H1 (cell line): ENCODE measurements around the gene GNAL. TPM values are rescaled to one million over a fixed set of nuclear protein-coding genes. Genes with fewer than 3 reads are reported as not detected.

Source experiments
- CTCF ChIA-PET: fragments of 300-600 bp; sonication (Branson Sonifier 250); formaldehyde crosslinking; loops from one replicate; lab custom pipeline; 2021; ENCODE audit not compliant: partially characterized antibody; lab: Charles Lee
- POLR2A ChIA-PET: fragments of 300-600 bp; sonication (Branson Sonifier 250); formaldehyde crosslinking; loops from one replicate; lab custom pipeline; 2021; ENCODE audit warnings: inconsistent platforms; ENCODE audit not compliant: partially characterized antibody; lab: Charles Lee
- DNase-seq, 2 experiments: peaks; one replicate each; pipeline versions ENCODE4 v3.0.0 to v3.0.0-alpha.2; 2010 to 2022; ENCODE audit warnings: low spot score in 2 of 2, low read depth in 1 of 2, mixed read lengths in 1 of 2
- FAIRE-seq: peaks from 2 replicates; lab custom pipeline; 2011; peaks lifted over from hg19 to GRCh38; lab: Jason Lieb, UNC
- H2AFZ ChIP-seq: 2 replicates; pipeline ENCODE4 v1.8.1; 2012; ENCODE audit warnings: low read length, inconsistent platforms
- H2AK5ac ChIP-seq: 2 replicates; pipeline ENCODE4 v1.6.1; 2013; ENCODE audit warnings: low read depth, low read length
- H2BK120ac ChIP-seq: replicated peaks from 2 replicates; pipeline ENCODE3; 2013; ENCODE audit warnings: low read depth, low read length, inconsistent platforms
- H2BK12ac ChIP-seq: 2 replicates; pipeline ENCODE4 v1.6.1; 2013; ENCODE audit warnings: low read depth, low read length
- H2BK15ac ChIP-seq: 2 replicates; pipeline ENCODE4 v1.6.1; 2013; ENCODE audit warnings: low read length
- H2BK20ac ChIP-seq: 2 replicates; pipeline ENCODE4 v1.6.1; 2013; ENCODE audit warnings: low read length
- H2BK5ac ChIP-seq: 2 replicates; pipeline ENCODE4 v1.6.1; 2013; ENCODE audit warnings: low read depth, low read length
- H3K14ac ChIP-seq: 2 replicates; pipeline ENCODE4 v1.6.1; 2013; ENCODE audit warnings: inconsistent platforms; ENCODE audit not compliant: insufficient read length
- H3K18ac ChIP-seq: 2 replicates; pipeline ENCODE4 v1.6.1; 2013; ENCODE audit warnings: low read length; ENCODE audit errors: extremely low read depth
- H3K23ac ChIP-seq: 2 replicates; pipeline ENCODE4 v1.6.1; 2013; ENCODE audit warnings: inconsistent platforms; ENCODE audit not compliant: insufficient read length
- H3K23me2 ChIP-seq: 2 replicates; pipeline ENCODE4 v1.6.1; 2013; ENCODE audit warnings: low read depth, low read length
- H3K27ac ChIP-seq: 2 replicates; pipeline ENCODE4 v1.6.1; 2011; ENCODE audit warnings: low read depth, low read length, inconsistent platforms
- H3K27me3 ChIP-seq, 4 experiments: replicated peaks in 1 of 4; 1 replicate in 1 of 4; 2 replicates in 3 of 4; pipeline versions ENCODE4 v1.6.1 to v1.8.1; 2011 to 2013; ENCODE audit warnings: low read length in 3 of 4, mild to moderate bottlenecking in 3 of 4, inconsistent platforms in 2 of 4, mixed read lengths in 2 of 4, moderate library complexity in 1 of 4; ENCODE audit not compliant: control insufficient read depth in 3 of 4, insufficient read depth in 3 of 4; ENCODE audit errors: extremely low read depth in 1 of 4
- H3K36me3 ChIP-seq, 4 experiments: 2 replicates each; pipeline versions ENCODE4 v1.6.1 to v1.8.1; 2011 to 2013; ENCODE audit warnings: mild to moderate bottlenecking in 4 of 4, low read length in 3 of 4, moderate library complexity in 2 of 4, control low read depth in 1 of 4, inconsistent platforms in 1 of 4; ENCODE audit not compliant: insufficient read depth in 4 of 4, control insufficient read depth in 2 of 4
- H3K4ac ChIP-seq: replicated peaks from 2 replicates; pipeline ENCODE3; 2013; ENCODE audit warnings: low read length, low read depth, mixed read lengths, inconsistent platforms; ENCODE audit not compliant: insufficient read length
- H3K4me1 ChIP-seq, 4 experiments: replicated peaks in 1 of 4; 1 replicate in 1 of 4; 2 replicates in 3 of 4; pipeline versions ENCODE4 v1.6.1 to v1.8.1; 2011 to 2013; ENCODE audit warnings: low read length in 3 of 4, inconsistent platforms in 2 of 4, mixed read lengths in 1 of 4; ENCODE audit not compliant: insufficient read depth in 4 of 4, control insufficient read depth in 3 of 4
- H3K4me2 ChIP-seq, 2 experiments: 2 replicates each; pipeline versions ENCODE4 v1.6.1 to v1.8.1; 2011 to 2013; ENCODE audit warnings: low read depth in 2 of 2, low read length in 2 of 2, control low read depth in 1 of 2, inconsistent platforms in 1 of 2, mild to moderate bottlenecking in 1 of 2; ENCODE audit not compliant: insufficient read depth in 1 of 2
- H3K4me3 ChIP-seq, 4 experiments: fragments of 200-600, 300-600 bp in 1 of 4; sonication (generic), shearing (Covaris generic), sonication (Bioruptor Twin) in 1 of 4; 2 replicates each; pipeline versions ENCODE4 v1.5.1 to v1.8.1; 2011 to 2016; ENCODE audit warnings: low read length in 4 of 4, low read depth in 3 of 4, control low read depth in 2 of 4, inconsistent platforms in 2 of 4, mild to moderate bottlenecking in 2 of 4, mixed read lengths in 1 of 4, moderate library complexity in 1 of 4; ENCODE audit not compliant: insufficient read depth in 2 of 4; ENCODE audit errors: extremely low read depth in 1 of 4
- H3K56ac ChIP-seq: replicated peaks from 2 replicates; pipeline ENCODE3; 2013; ENCODE audit warnings: low read depth, mild to moderate bottlenecking, mixed read lengths, low read length, inconsistent platforms; ENCODE audit not compliant: insufficient read length
- H3K79me1 ChIP-seq: 2 replicates; pipeline ENCODE4 v1.6.1; 2013; ENCODE audit warnings: low read depth, low read length, control low read depth
- H3K79me2 ChIP-seq, 2 experiments: 2 replicates each; pipeline versions ENCODE4 v1.6.1 to v1.8.1; 2012 to 2013; ENCODE audit warnings: low read length in 2 of 2, mild to moderate bottlenecking in 2 of 2, inconsistent platforms in 1 of 2; ENCODE audit not compliant: insufficient read depth in 2 of 2, control insufficient read depth in 1 of 2
- H3K9ac ChIP-seq, 4 experiments: replicated peaks in 1 of 4; 1 replicate in 1 of 4; 2 replicates in 3 of 4; pipeline versions ENCODE4 v1.6.1 to v1.8.1; 2011 to 2013; ENCODE audit warnings: low read depth in 3 of 4, low read length in 3 of 4, control low read depth in 2 of 4, mild to moderate bottlenecking in 2 of 4, moderate library complexity in 2 of 4, inconsistent platforms in 1 of 4; ENCODE audit errors: extremely low read depth in 1 of 4
- H3K9me3 ChIP-seq, 2 experiments: 2 replicates each; pipeline versions ENCODE4 v1.6.1 to v1.8.1; 2012 to 2013; ENCODE audit warnings: mild to moderate bottlenecking in 2 of 2, moderate library complexity in 2 of 2, control low read depth in 1 of 2, inconsistent platforms in 1 of 2, low read depth in 1 of 2, low read length in 1 of 2, mixed read lengths in 1 of 2; ENCODE audit not compliant: insufficient read depth in 2 of 2
- H4K20me1 ChIP-seq, 2 experiments: replicated peaks in 1 of 2; 2 replicates each; pipeline versions ENCODE3 to v1.8.1; 2011 to 2013; ENCODE audit warnings: inconsistent platforms in 2 of 2, low read length in 2 of 2, mild to moderate bottlenecking in 1 of 2; ENCODE audit not compliant: insufficient read depth in 2 of 2, control insufficient read depth in 1 of 2
- H4K5ac ChIP-seq: 2 replicates; pipeline ENCODE4 v1.6.1; 2013; ENCODE audit warnings: low read length, low read depth, mixed read lengths, inconsistent platforms; ENCODE audit not compliant: insufficient read length
- H4K8ac ChIP-seq: 2 replicates; pipeline ENCODE4 v1.8.0; 2013; ENCODE audit warnings: mild to moderate bottlenecking, moderate library complexity, low read length, inconsistent platforms; ENCODE audit not compliant: insufficient read depth; ENCODE audit errors: extremely low read depth
- H4K91ac ChIP-seq: replicated peaks from 2 replicates; pipeline ENCODE3; 2013; ENCODE audit warnings: low read length, mixed read lengths, inconsistent platforms; ENCODE audit not compliant: insufficient read length
- EGR1 ChIP-seq: IDR thresholded peaks from 2 replicates; pipeline ENCODE4 v1.6.1; 2011; ENCODE audit warnings: low read depth, low read length, borderline replicate concordance
- PHF8 ChIP-seq: fragments of 200-600 bp; sonication (generic); conservative IDR thresholded peaks from 2 replicates; pipeline ENCODE4 v1.7.1; 2012; ENCODE audit warnings: low read depth, mild to moderate bottlenecking, inconsistent platforms, low read length, moderate library complexity
- SAP30 ChIP-seq: fragments of 300-600 bp; sonication (generic); IDR thresholded peaks from 2 replicates; pipeline ENCODE4 v1.7.1; 2012; ENCODE audit warnings: low read length, moderate library complexity, mild to moderate bottlenecking, inconsistent platforms; ENCODE audit not compliant: insufficient read depth, insufficient replicate concordance
- WGBS, 2 experiments: shearing (Covaris generic) in 1 of 2; methylation state at CpG; one replicate each; pipeline versions ENCODE4 v1.1.6 to v1.1.7; 2013 to 2015; ENCODE audit warnings: low lambda C conversion rate in 2 of 2, mixed read lengths in 2 of 2, inconsistent platforms in 1 of 2, low coverage in 1 of 2, missing lambda C conversion rate in 1 of 2; ENCODE audit not compliant: insufficient replicate concordance in 2 of 2, insufficient coverage in 1 of 2, insufficient read length in 1 of 2; ENCODE audit errors: extremely low coverage in 1 of 2, missing lambda C conversion rate in 1 of 2; 5-methylcytosine and 5-hydroxymethylcytosine counted together
- polyA plus RNA-seq, 7 experiments: library from polyadenylated mRNA; depleted of rRNA in 3 of 7; stranded (reverse) in 5 of 7; unstranded in 2 of 7; fragments of >200 nt in 5 of 7; fragments of 200-250 nt in 2 of 7; gene quantifications; 1 replicate in 5 of 7; 2 replicates in 1 of 7; 4 replicates in 1 of 7; pipeline versions ENCODE4 v1.2.1 to v1.2.3, GENCODE V29; 2011 to 2013; ENCODE audit warnings: missing spikeins in 2 of 7, mixed read lengths in 2 of 7
- total RNA-seq: library from RNA; stranded (reverse); fragmentation: NEBNext Ultra II Directional; extraction: Animal tissue kit (Norgen Biotek cat#: 25700); gene quantifications from 2 replicates; pipeline ENCODE4 v1.2.1, GENCODE V29; 2021
- TF ChIP-seq, protein P1 (sequence below): IDR thresholded peaks from 2 replicates; pipeline ENCODE4 v1.6.1; 2011; ENCODE audit warnings: low read length, improper control_type of control experiment

Gene GNAL
- total and polyA plus RNA-seq, 2 of the 8 experiments (the other 6 are each of a cell fraction or from before 2014, with no cell fraction given) = 13.2 to 18.3 TPM

DNA sequence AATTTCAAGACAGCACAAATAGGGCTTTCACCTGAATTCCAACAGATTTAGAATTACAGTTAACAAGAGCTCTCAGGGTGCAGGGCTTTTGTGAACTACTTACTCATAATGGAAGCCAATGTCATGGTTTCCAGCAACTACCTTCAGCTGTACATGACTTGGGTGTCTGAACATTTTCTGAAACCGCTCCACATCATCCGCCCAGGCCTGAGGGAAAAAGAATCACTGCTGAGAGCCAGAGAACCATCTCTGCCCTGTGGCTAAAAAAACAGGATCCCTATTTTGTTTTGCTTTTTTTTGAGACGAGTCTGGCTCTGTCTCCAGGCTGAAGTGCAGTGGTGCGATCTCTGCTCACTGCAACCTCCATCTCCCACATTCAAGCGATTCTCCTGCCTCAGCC lies 200.2 kb downstream of the GNAL start:
- no peak overlapping the region for H3K23ac ChIP-seq
- H3K18ac ChIP-seq = no peak overlapping the region
- 90% methylated on average over 5 of the region's 5 CpGs; no CpG with 5 or more reads in 1 of the 2 experiments for WGBS, 2 experiments
- no peak overlapping the region for H2BK5ac ChIP-seq
- POLR2A ChIA-PET = interaction anchor here (0.7 kb wide), 1 partner anchor 149 kb away, joined by 3 read pairs; no protein-coding TSS in a partner anchor
- CTCF ChIA-PET = interaction anchor here (1.2 to 1.7 kb wide), 4 partner anchors 9 to 148 kb away, joined by 3 to 5 read pairs (median 4); no protein-coding TSS in a partner anchor
- H3K56ac ChIP-seq = no peak overlapping the region
- H2AFZ ChIP-seq = no peak overlapping the region
- no peak overlapping the region for H2BK120ac ChIP-seq
- no peak overlapping the region for H3K4me2 ChIP-seq
- H3K4me1 ChIP-seq = peaks cover 0 to 4% (median 1%) of the 10 kb centered on the region in 4 experiments; a peak in 2 of 7 replicates
- no peak overlapping the region for H3K4ac ChIP-seq
- H3K4me3 ChIP-seq = no peak overlapping the region
- no peak overlapping the region for H3K9ac ChIP-seq
- H3K36me3 ChIP-seq = peaks cover 0 to 11% (median 4%) of the 10 kb centered on the region in 4 experiments; a peak in 4 of 8 replicates
- H4K8ac ChIP-seq = no peak overlapping the region
- H3K79me2 ChIP-seq = no peaks in the 10 kb centered on the region
- no peak overlapping the region for H2BK12ac ChIP-seq
- peaks cover 0 to 4% of the 10 kb centered on the region in 2 experiments for H4K20me1 ChIP-seq
- H4K5ac ChIP-seq = no peak overlapping the region
- H4K91ac ChIP-seq = no peak overlapping the region
- no peaks in the 10 kb centered on the region for H3K27me3 ChIP-seq
- H3K79me1 ChIP-seq = no peaks in the 10 kb centered on the region
- no peak overlapping the region for H3K27ac ChIP-seq
- DNase-seq = no peak
- H2BK20ac ChIP-seq = no peak overlapping the region
- no peaks in the 10 kb centered on the region for H3K9me3 ChIP-seq
- H3K14ac ChIP-seq = no peak overlapping the region
- H3K23me2 ChIP-seq = no peaks in the 10 kb centered on the region
- no peak overlapping the region for H2AK5ac ChIP-seq
- FAIRE-seq = no peak
- no peak overlapping the region for H2BK15ac ChIP-seq
- TF ChIP-seq EGR1 = no peak
- TF ChIP-seq, protein P1, sequence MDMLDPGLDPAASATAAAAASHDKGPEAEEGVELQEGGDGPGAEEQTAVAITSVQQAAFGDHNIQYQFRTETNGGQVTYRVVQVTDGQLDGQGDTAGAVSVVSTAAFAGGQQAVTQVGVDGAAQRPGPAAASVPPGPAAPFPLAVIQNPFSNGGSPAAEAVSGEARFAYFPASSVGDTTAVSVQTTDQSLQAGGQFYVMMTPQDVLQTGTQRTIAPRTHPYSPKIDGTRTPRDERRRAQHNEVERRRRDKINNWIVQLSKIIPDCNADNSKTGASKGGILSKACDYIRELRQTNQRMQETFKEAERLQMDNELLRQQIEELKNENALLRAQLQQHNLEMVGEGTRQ = no peak
- no peak for TF ChIP-seq PHF8
- no peak for TF ChIP-seq SAP30
